GM19324 (cell line): ENCODE measurements around the gene ITPA.
"Not testable (repeated sequence)": the region's sequence is repeated elsewhere in the genome, so short reads cannot be mapped to it uniquely, and the experiment has no call there.

Experiments used
- ATAC-seq: cut with Tn5 transposase; IDR thresholded peaks from one replicate; pipeline ENCODE4 v1.9.1; 2021; ENCODE audit warnings: mild to moderate bottlenecking, moderate library complexity; ENCODE audit not compliant: unreplicated experiment, low FRiP score

Gene ITPA

DNA sequence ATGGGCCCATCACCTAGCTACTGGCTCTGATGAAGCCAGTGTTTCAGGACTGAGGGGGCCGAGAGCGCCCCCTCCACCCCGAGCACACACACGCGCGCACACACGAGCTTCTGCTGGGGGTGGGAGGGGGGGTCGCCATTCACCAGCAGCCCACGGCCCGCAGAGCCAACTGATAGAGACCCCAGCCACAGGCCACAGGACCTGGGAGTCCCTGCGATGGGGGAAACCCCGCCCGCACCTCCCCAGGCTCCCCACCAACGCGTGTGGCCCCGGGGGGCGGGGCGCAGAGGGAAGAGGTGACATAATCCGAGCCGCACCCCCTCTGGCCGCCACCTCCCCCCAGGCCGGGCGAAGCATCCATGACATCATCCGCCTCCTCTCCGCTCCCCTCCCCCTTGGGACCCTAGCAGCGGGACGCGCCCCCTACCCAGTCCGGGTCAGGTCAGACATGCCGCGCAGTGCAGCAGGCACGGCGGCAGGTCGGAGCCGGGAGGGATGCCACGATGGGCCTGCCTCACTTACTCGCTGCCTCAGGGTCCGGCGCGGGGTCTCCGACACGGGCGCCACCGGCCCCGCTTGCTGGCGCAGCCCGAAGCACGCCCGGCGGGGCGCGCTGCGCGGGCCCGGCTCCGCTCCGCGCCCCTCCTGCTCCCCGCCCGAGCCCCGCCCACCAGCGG lies 36.2 kb upstream of the ITPA start, which contains the start of gene LZTS3:
TSS of gene LZTS3 (minus strand) at position 617 of the 677 bp plus-strand sequence. CDS start 6,386 bp downstream, outside the sequence.
- peak; percentile 91 for ATAC-seq

DNA sequence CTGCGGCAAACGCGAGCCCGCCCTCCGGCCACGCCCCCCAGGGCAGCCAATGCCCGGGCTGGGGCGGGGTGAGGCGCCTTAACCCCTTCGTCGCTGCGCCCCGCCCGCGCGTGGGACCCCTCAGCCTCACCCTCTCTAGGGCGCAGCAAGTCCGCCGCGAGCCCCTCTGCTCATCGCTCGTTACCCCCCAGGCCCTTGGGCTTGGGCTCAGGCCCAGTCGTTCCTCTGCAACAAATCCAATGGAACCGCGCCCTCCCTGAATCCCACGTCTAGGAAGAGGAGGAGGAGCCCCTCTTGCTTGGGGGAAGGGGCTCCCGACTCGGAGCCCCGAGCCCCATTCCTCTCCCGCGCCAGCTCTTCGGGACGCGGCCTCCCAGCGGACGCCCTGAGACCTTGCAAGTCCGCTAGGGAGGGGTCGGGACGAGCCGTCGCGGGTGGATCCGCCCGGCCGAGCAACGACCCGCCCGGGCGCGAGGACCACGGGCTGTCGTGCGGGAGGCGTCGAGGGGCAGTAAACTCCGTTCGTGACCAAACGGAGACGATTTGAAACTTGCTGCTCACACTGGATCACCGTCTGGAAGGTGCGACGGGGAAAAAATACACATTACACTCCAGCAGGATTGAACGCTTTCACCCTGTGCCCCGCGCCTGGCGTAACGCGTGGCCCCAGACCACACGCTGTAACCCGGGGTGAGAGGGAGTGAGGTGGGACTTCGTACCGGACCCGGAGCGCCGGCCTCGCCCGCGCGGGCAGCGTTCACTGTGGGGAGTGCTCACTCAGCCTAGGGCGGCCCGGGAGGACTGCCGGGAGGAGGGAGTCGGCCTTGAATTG lies 35.5 kb upstream of the ITPA start:
- peak; percentile 21 for ATAC-seq

DNA sequence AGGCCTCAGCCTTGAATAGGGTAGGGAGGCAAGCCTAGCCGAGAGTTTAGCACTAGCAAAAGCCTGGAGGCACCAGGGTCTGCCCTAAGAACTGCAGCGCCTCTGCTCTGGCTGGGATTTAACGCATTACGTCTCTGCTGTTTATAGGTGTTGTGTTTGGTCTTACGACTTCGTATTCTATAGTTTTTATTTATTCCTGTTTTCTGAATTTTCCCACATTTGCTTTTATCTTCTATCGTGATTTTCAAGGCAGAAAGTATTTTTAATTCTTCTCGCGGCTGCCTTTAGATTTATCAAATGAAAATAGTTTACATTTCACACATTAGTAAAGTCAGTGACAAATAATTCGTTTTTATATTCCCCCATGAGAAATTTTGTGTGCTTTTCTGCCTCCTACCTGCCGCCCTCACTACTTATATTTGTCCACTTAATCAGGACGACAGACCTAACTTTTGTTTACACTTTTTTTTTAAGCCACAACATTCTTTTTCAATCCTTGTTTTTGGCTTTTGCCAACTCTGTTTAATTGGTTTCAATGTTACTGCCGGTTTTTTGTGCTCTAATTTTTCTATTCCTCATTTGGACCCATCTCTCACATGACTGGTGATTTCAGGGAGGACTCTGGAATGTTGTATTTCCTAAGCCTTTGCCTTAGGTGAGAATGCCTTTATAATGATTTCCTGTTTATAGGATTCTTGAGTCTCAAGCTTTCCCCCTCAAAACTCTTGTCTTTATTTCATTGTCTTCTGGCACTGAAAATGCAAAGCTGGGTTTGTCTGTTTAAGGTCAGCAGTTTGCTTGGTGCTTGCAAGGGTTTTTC lies 34.6 kb upstream of the ITPA start:
- ATAC-seq: no peak

DNA sequence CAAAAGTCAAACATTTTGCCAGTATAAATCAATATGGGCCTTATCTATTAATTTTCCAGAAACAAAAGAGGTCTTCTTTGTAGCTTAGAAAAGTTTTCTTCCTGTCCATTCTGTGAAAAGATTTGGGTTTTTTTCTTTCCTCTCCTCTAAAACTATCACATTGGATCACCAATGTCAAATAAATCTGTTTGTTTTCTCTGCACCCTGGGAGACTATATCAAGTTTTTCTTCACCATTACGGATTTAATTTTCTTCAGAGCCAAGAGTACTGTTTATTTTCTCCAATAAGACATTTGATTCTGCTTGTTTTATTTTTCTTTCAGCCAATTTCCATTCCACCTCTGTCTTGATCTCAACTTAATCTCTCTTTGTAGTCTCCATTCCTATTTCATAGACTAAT lies 34.0 kb upstream of the ITPA start:
- no peak for ATAC-seq

DNA sequence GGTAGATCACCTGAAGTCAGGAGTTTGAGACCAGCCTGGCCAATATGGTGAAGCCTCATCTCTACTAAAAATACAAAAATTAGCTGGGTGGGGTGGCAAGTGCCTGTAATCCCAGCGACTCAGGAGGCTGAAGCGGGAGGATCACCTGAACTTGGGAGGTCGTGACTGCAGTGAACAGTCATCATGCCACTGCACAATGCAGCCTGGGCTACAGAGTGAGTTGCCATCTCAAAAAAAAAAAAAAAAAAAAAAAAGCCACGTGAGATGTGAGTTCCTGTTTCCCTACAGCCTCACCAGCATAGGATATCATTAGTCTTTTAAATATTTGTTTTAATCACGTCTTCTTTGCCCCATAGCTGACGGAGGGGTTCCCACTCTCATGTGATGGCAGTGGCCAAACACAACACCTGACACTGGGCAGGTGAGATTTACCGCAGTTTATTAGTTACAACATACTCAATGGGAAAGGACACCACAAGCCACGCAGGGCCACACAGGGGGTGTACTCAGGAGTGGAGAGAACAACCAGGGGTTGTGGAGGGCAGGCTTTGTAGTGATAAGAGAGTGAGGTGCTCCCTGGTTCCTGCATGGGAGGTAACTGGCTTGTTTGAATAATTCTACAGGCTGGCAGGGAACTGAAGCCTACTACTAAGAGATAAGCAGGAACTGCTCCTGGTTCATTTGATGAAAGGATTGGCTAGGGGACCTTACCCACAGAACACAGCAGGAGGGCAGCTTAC lies 31.4 kb upstream of the ITPA start:
- ATAC-seq: no peak

DNA sequence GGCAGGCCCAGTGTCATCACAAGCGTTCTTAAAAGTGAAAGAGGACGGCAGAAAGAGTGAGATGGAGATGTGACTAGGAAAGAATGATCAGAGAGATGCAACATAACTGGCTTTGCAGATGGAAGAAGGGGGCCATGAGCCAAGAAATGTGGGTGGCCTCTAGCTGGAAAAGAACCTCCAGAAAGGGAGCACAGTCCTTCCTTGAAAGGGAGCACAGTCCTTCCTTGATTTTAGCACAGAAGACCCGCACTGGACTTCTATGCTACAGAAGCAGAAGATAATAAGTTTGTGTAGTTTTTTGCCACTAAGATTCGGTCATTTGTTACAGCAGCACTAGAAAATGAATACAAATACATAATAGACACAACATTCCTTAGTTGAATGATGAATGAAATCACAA lies 29.0 kb upstream of the ITPA start:
- ATAC-seq: no peak

DNA sequence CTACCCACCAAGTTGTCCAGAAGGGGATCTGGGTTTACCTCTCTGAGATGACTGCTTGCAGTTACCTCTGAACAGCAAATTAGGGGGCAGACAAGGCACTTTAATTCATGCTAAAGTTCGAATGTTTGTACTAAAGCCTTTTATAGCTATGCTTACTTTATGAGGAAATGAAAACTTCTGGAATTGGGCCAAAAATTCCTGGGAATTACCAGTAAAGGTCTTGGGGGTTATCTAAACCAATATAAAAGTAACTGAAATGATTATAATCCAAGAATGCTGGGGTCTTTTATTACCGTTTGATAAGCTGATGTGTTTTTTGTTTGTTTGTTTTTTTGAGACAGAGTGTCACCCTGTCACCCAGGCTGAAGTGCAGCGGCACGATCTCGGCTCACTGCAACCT lies 28.0 kb upstream of the ITPA start:
- no peak for ATAC-seq

DNA sequence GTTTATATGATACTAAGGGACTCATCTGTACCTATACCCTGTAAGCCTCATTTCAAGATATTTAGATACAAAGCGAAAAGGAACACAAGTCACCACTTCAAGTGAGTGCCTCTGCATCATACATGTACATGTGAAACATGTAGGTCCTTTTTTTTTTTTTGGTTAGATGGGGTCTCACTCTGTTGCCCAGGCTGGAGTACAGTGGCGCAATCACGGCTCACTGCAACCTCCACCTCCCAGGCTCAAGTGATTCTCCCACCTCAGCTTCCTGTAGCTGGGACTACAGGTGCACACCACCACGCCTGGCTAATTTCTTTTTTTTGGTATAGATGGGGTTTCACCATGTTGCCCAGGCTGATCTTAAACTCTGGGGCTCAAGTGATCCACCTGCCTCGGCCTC lies 26.9 kb upstream of the ITPA start:
- not testable (repeated sequence) for ATAC-seq

DNA sequence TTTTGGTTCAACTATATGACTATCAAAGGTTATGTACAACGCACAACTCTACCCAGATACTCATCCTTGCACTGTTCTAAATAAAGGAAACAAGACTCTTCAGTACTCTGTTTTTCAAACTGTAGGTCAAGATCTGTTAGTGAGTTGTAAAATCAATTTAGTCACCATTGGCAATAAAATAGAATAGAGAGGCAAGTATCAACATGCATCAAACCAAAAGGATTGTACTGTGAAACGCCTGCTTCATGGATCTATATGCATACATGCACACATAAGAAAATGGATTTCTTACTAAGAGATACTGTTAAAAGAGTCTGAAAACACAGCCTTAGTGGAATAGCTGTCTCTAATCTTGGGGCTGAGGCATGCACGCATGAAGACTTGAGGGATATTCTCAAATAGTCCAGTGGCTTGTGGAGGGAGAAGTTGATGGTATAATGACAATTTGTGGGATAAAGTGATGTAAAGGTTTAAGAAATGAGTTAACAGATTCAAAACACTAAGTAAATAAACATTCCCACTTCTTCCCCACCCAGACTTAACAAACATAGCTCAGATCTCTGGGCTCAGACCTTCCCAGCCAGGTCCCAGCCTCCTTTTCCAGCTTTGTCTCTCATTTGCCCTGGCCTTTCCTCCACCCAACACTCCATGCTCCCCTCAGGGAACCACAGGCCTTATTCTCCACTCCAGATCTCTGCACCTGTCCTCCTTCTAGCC lies 25.2 kb upstream of the ITPA start:
- ATAC-seq: no peak

DNA sequence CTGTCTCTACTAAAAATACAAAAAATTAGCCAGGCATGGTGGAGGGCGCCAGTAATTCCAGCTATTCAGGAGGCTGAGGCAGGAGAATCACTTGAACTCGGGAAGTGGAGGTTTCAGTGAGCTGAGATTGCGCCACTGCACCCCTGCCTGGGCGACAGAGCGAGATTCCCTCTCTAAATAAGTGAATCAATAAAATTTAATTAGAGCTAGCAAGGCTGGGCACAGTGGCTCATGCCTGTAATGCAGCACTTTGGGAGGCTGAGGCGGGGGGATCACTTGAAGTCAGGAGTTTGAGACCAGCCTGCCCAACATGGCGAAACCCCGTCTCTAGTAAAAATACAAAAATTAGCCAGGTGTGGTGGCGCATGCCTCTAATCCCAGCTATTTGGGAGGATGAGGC lies 21.4 kb upstream of the ITPA start:
- ATAC-seq: not testable (repeated sequence)

DNA sequence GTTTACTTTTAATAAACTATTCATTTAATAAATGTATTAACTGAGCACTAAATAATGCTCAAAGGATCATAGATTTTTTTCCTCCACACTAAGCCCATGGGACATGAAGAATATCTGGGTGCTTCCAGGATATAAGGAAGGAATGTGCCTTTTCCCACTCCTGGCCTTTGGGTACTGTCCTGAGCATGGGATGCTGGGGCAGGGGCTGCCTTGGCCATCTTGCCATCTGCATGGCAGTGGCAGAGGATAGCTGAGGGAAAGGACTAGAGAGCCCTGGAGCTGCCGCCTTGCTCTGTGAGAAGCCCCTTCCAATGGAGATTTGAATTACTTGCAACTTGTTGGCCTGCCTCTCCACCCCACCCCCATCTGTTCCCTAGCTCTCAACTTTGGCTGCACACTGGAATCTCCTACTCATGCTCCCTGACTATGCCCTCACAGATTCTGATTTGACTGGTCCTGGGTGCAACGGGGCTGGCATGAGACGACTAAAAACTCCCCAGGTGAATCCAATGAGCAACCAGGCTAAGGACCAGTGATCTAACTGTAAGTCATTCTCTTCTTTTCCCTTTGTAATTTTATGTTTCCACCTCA lies 20.4 kb upstream of the ITPA start:
- ATAC-seq: no peak

DNA sequence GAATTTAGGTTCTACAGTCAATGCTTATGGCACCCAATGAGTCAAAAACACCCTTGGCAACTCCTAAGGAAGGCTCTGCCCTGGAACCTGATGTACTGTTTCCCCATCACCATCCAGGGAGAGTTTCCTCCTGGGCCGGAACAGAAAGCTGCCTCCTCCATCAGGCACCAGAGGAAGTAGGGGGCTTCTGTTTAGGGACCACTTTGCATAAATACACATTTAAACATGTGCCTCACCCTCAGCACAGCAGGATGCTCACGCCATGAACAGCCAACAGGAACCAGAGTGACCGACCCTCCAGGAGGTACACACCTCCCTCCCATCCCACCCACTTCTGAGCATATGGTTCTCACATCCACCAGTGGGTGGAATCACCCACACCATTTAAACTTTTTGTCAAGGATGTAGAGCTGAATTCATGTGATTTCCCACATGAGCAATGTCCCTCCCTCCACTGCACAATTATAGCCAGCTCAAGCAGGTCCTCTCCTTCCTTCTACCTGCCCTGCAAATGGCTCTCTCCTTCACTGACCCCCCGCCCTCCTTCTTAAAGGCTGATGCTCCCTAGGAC lies 19.7 kb upstream of the ITPA start:
- no peak for ATAC-seq

DNA sequence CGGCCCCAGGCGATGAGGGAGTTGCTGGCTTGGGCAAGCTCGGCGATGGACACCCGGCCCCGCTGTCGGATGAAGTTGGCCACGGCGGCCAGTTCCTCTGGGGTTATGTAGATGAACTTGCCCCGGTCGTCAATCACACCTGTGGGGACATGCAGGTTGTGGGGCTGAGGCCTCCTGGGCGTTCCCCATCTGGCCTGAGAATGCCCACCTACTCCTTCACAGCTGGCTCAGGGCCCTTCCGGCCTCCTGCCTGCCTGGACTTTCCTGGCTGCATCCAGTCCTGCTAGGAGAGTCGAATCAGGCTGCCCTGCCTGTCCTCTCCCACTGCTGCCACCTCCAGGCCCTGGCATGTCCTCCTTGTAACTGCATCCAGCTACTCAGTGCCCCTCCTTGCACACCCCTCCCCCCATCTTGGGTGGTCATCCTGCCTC lies 18.6 kb upstream of the ITPA start:
- no peak for ATAC-seq

DNA sequence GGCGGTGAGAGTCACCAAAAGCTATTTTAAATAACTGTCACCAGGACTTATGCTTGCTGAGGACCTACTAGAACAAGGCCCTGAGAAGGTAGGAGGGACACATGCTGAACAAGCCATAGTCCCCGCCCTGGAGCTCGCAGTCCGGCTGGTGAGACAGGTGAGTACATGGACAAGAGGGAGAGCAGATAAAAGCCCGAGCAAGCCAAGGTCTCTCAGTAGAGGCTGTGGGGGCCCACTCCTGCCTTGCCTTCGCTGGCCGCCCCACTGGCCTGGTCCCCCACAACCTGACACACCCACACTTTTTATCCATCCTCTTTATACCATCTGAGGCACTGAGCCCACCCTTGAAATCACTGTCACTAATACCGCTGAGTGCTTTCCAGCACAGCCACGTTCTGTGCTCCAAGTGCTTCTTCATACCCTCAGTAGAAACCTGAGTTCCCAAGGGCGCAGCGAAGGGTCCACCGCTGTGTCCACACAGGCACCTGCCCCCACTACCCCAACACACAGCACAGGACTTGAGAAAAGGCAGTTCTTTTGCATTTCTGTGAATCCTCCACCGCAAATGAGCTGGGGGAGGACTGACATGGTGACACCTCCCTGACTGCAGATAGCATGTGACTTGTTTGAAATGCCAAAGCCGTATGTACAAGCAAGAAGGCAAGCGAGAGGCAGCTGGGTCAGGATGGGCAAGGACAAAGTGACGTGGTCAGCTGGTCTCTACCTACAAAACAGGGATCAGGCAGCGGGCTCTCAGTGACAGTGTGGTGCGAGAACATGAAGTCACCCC lies 16.9 kb upstream of the ITPA start:
- no peak for ATAC-seq

DNA sequence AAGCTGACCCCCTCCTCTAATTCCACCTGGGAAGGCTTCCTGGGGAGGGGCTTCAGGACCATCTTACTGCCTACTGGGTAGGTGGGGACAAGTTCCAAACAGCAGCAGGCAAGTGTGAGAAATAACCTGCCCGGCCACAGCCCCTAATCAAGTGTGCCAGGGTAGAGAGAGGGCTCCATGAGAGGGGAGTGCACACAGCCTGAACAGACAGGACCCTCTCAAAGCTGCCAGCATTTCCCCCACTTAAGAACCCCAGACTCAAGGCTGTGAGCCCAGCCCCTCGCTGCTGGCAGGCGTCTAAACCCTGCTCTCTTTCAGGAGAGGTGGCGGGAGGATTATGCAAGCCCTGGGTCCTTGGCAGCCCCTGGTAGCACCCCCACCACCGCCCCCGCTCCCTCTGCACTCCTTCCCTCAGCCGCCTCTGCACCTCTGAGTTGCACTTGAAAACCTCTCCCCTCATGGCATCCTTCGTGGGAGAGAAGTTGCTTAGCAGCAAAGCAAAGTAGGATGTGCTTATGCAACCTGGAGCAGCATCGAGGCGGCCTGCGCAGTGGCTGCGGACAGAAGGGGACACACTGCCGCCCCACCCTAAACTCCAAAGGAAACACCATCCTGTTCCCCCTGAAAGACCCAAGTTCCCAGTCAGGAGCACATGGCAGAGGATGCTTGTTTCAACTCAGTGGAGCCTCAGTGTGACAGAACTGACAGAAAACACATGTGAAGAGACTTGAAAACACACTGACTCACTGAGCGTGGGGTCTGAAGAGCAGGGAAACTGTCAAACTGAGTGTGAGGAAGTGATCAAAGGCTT lies 15.3 kb upstream of the ITPA start:
- ATAC-seq: no peak

DNA sequence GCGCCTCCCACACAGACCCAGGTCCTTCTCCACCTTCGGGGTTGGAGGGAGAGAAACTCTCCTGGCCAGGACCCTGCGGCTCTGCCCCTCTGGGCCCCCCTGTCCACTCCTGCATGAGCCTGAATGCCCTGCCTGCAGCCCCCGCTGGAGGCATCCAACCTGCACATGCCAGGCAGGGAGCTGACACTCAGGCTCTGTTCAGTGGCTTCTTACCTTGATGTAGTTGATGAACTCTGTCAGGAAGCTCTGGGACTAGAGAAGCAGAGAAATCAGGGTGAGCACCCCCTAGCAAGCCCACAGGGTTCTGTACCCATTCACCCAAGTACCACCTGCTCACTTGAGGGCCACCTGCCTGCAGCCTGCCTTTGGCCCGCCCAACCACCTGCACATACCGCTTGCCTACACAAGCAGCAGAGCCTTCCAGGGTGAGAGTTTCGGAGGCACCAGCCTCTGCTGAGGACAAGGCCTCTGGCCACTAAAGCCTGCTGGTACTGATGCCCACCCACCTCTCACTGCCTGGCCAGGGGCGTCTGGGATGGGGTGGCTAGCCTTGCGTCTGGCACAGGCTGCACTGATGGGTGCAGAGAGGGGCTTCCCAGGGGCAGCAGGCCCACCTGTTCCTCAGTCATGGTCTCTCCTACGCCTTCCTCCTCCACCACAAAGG lies 14.5 kb upstream of the ITPA start:
- no peak for ATAC-seq
